ENCODE results near the gene C12orf76. TPM values are rescaled to one million over a fixed set of nuclear protein-coding genes. Genes with fewer than 3 reads are reported as not detected.
A peak's percentile ranks its signal among the peaks of the same experiment; 100 is the strongest.

C12orf76 gene
- total RNA-seq, 1 experiment from 2014 or later: 9.7 TPM

- H3K4me3 Mint-ChIP-seq: peak within 1 kb of the TSS; percentile 86 to 93
- no peak within 1 kb of the TSS for H2BK20ac ChIP-seq (ENCODE audit: low read depth, low read length, poor library complexity, severe bottlenecking)
- H3K79me1 ChIP-seq (ENCODE audit: insufficient read depth, low read depth, low read length, poor library complexity, severe bottlenecking): no peaks in the 10 kb centered on the region
- H3K27ac ChIP-seq (ENCODE audit: insufficient read length, low read depth, low read length): no peak within 1 kb of the TSS
- H2BK12ac ChIP-seq (ENCODE audit: insufficient read length, low read depth, low read length): no peak within 1 kb of the TSS
- H4K5ac ChIP-seq (ENCODE audit: insufficient read length, low read depth, low read length): peak within 1 kb of the TSS; percentile 86
- peaks cover 16% of the 10 kb centered on the region for H3K23me2 ChIP-seq (ENCODE audit: insufficient read length, low read depth, low read length, poor library complexity, severe bottlenecking)
- H4K8ac ChIP-seq (replicated peaks; ENCODE audit: insufficient read length, low read depth, low read length): no peak within 1 kb of the TSS
- no peaks in the 10 kb centered on the region for H3K9me3 Mint-ChIP-seq
- H3K9me3 ChIP-seq (ENCODE audit: control insufficient read depth, low read depth, low read length): no peaks in the 10 kb centered on the region
- no peak within 1 kb of the TSS for H3K14ac ChIP-seq (ENCODE audit: insufficient read depth, low read length)
- no peak within 1 kb of the TSS for H3K56ac ChIP-seq (ENCODE audit: insufficient read length, low read depth, low read length)
- no peak within 1 kb of the TSS for H3K23ac ChIP-seq (ENCODE audit: insufficient read length, low read depth, low read length)
- whole genome bisulfite sequencing (ENCODE audit: extremely low coverage, insufficient read length, low lambda C conversion rate): no CpG with 5 or more reads among the region's 65 CpGs
- peaks cover 10% of the 10 kb centered on the region for H3K27me3 Mint-ChIP-seq (ENCODE audit: low read depth)
- no peak within 1 kb of the TSS for H2AK5ac ChIP-seq (ENCODE audit: insufficient read length, low read length)
- H3K36me3 Mint-ChIP-seq (ENCODE audit: insufficient read depth in 1 of 3, low read depth in 3 of 3): peaks cover 0 to 5% (median 4%) of the 10 kb centered on the region in 3 experiments; a peak in 3 of 7 replicates
- H3K9ac ChIP-seq (ENCODE audit: extremely low read depth, insufficient read length, low read length): peak within 1 kb of the TSS; percentile 20
- H2AFZ ChIP-seq (ENCODE audit: low read length): peak within 1 kb of the TSS; percentile 80
- no peak within 1 kb of the TSS for H3T11ph ChIP-seq (ENCODE audit: low read length)
- H3K79me2 ChIP-seq (ENCODE audit: insufficient read depth, low read length): no peaks in the 10 kb centered on the region
- peaks cover 3% of the 10 kb centered on the region for H4K20me1 ChIP-seq (ENCODE audit: control insufficient read depth, insufficient read depth, insufficient read length)
- peaks cover 2% of the 10 kb centered on the region; the same call in 1 of the 2 replicates for H3K4me1 ChIP-seq (ENCODE audit: insufficient read depth, low read length)
- H3K27me3 ChIP-seq (ENCODE audit: insufficient read depth, low read length): no peaks in the 10 kb centered on the region
- H3K27ac Mint-ChIP-seq: peak within 1 kb of the TSS; percentile 72 to 96 (median 90); a peak in 5 of 7 replicates
- no peak within 1 kb of the TSS for H3K4ac ChIP-seq (ENCODE audit: low read depth, low read length)
- H3K4me1 Mint-ChIP-seq: peaks cover 27 to 30% of the 10 kb centered on the region in 2 experiments
- peak within 1 kb of the TSS; percentile 82 for H3K4me2 ChIP-seq (ENCODE audit: insufficient read depth, insufficient read length, low read length)
- H4K91ac ChIP-seq (ENCODE audit: insufficient read length, low read depth, low read length): no peak within 1 kb of the TSS
- no peak within 1 kb of the TSS for H2BK15ac ChIP-seq (ENCODE audit: low read depth, low read length)
- TF ChIP-seq CTCF (conservative IDR thresholded peaks at IDR 0.05): no peak
- H2BK120ac ChIP-seq (ENCODE audit: low read depth, low read length, poor library complexity, severe bottlenecking): no peak within 1 kb of the TSS
- peak; percentile 97 for DNase-seq
- no peak within 1 kb of the TSS for H2BK5ac ChIP-seq (ENCODE audit: insufficient read length, low read length)
- no peak within 1 kb of the TSS for H3K18ac ChIP-seq (ENCODE audit: insufficient read length, low read depth, low read length)
Observed at GRCh38 chr12:109995686-109996482, 52.4 kb downstream of the C12orf76 start, which contains the start of gene GIT2. Gene GIT2, minus strand, starts transcription at chr12:109996368. Its CDS starts 144 bp downstream, at chr12:109996224.

Measured in H9 (cell line).